HG03108 (cell line): ENCODE results near the gene FMN1.

Experiments
- ATAC-seq: cut with Tn5 transposase; IDR thresholded peaks from one replicate; pipeline ENCODE4 v1.9.1; 2021; ENCODE audit warnings: moderate library complexity; ENCODE audit not compliant: unreplicated experiment

FMN1 gene

DNA sequence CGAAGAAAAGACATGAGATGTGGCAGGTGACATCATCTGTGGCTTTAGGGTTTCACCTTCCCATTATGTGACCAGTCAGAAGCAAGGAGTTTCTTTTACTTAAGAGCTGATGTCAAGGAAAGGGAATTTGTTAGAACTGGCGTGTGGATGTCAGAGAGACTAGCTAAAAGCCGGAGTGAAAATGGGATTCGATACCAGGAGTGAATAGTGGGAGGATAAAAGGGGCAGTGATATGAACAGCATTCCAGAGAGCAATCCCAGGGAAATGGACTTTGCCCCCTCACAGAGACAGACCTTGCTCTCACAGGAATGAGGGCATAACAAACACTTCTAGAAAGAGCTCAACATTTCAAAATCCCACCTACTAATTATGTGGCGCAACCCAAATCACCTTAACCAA, 5.9 kb upstream of the FMN1 start:
- ATAC-seq = no peak

DNA sequence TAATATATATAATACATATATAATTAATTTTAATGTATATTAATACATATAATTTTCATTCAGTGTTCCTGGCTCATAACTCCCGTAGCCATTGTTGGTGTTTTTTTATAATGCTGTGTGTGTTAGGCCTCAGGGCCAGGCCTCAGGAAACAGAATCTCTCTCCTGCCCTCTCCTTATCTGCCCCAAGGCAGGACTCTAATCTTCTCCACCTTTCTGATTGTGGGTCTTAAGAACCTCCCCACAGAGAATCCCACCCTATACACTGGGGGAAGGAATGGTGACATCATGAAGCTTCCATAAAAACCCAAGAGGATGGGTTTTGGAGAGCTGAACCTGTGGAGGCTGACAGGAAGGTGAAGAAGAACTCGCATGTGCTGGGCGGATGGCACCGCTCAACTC, 4.0 kb upstream of the FMN1 start:
- no peak for ATAC-seq

DNA sequence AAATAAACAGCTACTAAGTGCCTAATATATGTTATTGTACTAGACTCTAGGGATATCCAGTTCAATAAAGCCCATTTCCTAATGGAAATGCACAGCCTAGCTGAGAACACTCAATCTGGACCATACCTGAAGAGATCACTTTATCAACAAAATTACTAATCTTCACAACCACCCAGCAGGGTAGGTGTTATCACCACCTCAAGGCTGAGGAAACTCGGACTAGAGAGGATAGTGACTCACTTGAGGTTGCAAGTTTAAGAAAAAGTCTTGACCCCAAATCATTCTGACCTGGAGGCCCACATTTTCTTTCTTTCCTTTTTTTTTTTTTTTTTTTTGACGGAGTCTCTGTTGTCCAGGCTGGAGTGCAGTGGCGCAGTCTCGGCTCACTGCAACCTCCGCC, 3.1 kb upstream of the FMN1 start:
- no peak for ATAC-seq

DNA sequence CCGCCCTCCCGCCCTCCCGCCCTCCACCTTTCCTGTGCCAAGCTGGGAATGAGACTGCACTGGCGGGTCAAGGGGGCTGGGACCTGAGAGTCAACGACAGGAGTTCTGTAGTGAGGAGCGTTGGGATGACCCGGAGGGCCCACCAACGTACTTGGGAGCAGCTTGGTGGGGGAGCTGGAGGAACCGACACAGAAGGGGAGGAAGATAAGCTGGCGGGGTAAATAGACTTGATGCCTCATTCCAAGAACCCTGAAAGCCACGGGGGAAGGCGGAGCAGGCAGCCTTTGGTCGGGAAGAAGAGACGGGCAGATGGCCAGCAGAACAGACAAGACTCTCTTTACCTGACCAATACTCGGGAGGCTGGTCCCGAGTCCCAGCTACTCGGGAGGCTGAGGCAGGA, 277 bp downstream of the FMN1 start:
- ATAC-seq = no peak

DNA sequence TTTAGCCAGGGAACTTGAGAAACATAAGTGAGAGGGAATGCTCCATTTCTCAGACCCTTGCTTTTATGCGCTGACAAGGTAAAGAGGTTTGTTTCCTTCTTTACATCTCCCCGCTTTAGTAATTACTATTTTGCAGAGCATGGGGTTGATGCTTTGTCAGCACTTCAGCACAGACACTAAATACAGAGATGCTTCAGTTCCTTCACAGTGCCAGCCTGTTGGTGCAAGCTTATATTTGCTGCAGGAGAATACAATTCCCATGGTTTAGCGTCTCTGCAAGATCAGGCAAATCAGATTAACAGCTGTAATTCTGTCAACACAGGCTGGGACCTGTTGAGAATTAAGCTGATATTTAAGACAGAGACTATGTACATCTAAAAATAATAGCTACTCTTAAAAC, 2.9 kb downstream of the FMN1 start:
- no peak for ATAC-seq

DNA sequence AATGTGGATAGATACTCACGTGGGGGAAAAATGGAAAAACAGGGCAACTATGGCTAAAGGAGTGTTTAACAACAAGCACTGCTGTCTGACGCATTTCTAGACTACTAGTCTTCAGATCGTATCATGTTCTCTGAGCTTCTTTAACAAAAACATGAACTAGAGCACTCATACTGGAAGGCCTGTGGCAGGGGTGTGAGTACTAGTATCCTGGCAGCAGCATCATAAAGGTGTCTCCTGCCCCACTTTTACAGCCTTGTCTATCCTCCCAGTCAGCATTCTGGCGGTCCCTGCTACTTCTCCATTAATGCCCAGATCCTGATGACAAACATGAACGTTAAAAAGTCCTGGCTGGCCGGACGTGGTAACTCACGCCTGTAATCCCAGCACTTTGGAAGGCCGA, 4.0 kb downstream of the FMN1 start:
- no peak for ATAC-seq

DNA sequence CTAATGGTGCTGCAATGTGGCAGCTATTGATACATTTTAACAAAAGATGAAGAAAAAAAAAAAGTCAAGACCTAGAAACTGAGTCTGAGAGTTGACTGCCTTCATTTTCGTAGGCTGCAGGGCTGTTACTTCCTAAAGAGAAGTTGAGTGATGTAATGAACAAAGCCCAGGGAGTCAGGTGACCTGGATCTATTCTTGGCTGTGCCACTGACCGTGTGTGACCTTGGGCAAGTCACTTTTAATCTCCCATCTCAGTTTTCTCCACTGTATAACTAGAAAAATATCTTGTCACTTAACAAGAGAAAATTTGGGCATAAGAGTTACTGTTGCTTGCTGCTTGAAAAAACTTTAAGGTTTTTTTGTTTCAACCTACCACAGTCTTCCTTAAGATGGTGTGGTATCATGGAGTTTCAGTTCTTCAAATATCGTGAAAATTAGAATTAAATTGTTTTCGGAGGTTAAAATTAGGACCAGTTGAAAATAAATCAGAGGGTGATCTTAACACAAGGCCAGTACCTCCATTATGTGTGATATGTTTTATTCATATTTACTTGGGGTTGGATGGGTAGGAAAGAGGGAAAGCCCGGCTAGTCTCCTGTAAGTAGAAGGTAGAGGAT, 5.8 kb downstream of the FMN1 start:
- ATAC-seq = no peak

DNA sequence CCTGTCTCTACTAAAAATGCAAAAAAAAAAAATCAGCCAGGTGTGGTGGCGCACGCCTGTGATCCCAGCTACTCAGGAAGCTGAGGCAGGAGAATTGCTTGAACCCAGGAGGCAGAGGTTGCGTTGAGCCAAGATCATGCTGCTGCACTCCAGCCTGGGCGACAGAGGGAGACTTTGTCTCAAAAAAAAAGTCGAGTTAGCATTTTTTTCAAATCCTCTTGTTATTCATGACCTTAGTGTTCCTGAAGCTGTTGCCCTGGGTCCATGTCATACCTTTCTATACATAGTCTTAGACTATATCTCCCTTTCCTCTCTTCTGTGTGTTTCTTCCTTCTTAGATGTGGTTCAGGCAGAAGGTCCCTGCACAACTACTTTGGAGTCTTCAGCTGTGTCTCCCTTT, 6.4 kb downstream of the FMN1 start:
- no peak for ATAC-seq

DNA sequence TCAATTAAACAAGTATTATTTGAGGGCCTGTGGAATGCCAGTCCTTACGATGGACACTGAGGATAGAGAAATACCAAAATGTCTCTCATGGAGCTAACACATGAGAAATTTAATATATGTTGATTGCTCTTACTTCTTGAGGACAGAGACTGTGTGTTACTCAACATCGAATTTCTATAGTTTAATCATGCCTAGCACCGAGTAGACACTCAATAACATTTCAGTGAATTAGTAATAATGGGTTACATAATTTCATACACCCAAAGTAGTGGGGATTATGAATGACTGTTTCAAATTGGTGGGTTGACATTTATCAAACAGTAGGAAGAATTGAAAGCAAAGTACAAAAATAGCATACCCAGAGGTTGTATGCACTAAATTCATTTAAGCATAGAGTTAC, 11.2 kb downstream of the FMN1 start:
- ATAC-seq = no peak

DNA sequence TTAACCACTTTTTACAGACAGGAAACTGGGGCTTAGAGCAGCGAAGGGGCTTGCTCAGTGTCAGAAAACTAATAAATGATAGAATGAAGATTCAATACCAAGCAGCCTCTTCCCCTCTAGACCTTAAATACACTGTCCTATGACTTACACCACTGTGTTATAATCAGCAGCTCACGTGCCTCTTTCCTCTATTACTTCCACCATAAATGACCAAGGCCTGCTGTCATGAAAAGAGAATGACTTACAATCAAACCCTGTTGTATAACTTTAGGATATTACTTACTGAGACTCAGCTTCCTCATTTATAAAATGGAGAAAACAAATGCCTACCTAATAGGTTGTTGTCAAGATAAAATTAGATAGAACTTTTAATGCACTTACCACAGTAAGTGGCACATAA, 11.6 kb downstream of the FMN1 start:
- no peak for ATAC-seq

DNA sequence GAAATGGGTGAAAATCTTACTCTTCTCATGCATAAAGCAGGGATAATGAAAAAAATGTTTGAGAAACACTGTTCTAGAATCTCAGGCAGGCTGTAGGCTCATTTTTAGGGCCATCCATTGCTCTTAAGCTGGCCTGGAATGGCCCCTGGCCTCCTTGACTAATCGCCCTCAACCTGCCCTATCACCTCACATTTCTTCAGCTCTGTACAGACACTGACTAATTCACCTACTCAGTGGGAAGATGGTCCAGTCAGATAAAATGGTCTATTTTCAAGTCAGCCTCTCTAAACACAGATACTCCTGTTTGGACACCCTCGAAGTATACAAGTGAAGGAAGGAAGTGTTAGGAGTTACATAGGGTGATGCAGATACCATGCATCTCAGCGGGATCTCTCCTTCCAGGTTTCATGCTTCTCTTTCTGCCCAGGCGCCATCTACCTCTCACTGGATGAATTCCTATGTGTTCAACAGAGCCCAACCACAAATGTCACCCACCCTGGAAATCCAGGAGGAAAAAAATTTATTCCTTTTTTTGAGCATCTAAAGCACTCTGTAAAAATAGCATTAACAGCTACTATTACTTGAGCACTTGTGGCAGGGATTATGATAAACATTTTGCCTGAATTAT, 12.1 kb downstream of the FMN1 start:
- no peak for ATAC-seq

DNA sequence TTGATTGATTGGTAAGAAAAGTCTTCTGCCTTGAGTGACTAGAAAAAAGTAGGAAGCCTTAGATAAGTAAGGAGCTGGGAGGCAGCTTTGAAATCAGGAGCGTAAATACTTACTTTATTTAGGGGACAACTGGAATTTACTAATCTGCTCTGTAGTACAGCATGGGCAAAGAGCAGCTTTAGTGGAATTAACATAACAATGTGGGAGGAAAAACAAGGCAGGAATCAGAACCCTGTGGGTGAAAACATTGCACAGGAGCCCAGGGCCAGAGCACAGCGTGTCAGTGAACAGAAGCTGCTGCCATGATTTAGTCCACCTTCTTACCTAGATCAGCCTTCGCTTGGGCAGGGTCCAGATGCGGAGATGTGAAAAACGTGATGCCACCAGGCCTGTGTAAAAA, 14.6 kb downstream of the FMN1 start:
- no peak for ATAC-seq

DNA sequence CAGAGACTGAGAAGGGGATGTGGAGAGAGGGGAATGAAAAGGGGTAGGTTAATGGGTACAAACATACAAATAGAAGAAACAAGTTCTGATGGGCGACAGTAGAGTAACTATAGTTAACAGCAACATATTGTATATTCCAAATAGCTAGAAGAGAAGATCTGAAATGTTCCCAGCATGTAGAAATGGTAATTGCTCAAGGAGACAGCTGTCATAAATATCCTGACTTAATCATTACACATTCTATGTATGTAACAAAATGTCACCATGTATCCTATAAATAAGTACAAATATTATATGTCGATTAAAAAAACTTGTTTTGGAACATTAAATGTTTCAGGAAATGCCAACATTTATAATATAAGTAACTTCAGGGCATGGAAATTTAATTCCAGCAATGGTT, 23.3 kb downstream of the FMN1 start:
- no peak for ATAC-seq

DNA sequence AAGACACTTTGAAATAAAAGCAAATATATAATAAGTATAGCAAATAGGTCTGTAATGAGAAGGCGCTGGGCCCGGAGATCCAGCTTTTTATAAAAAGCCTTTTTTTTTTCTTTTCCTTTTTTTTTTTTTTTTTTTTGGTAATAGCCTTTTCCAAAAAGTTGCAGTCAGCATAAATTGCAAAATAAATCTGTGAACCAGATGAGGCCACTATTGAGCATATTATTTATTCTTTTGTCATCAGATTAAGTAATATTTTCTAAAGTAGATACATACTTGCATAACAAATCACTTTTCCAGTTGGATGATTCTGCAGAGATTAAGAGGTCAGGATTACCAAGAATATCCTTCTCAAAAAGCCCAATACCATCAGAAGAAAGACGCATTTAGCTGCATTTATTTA, 24.9 kb downstream of the FMN1 start:
- no peak for ATAC-seq

DNA sequence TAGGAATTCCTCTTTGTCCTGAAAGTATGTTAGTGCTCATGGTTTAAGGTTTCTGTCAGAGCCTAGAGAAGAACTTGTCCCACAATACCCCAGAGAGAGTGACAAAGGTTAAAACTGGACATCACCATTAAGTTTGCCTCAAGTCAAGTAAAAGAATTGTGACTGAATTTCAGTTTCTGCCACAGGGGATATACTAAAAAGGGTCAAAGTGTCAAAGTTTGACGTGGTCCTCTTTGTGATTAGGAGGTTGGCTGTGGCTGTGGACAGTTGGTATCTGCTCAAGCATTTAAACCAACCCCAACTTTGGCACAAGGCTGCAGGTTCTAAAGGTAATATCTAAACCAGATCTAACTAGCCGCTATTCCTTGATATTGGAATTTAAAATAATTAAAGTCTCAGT, 26.1 kb downstream of the FMN1 start:
- no peak for ATAC-seq

DNA sequence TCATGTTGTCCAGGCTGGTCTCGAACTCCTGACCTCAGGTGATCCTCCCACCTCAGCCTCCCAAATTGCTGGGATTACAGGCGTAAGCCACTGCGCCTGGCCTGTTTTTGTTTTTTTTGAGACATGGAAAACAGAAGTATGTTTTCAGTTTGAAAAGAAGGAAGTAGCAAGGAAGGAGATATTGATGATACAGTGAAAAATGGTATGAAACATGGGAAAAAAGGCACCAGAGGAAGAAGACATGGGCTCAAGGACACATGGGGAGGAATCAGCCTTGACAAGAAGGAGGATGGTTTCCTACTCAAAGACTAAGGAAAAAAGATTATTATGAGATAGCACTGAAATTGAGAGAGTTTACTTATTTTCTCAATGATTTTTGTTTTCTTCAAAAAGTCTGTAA, 30.7 kb downstream of the FMN1 start:
- no peak for ATAC-seq

DNA sequence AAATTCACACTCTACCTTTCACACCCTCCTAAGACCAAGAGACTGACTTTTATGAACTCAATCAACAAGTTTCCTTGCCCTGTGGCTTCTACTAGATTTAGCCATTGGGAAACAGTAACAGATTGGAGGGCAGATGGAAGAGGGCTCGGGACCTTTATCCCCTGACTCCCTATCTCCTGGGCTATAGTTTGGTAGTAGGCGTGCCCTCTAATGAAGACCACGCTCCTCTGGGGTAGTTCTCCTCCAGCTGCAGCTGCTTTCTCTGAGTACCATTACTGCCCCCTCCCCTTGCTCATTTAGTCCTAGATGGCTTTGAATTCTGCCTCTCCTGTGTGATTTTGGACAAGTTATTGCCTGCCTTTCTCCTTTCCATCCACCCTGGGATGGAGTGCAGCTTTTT, 33.3 kb downstream of the FMN1 start:
- no peak for ATAC-seq

DNA sequence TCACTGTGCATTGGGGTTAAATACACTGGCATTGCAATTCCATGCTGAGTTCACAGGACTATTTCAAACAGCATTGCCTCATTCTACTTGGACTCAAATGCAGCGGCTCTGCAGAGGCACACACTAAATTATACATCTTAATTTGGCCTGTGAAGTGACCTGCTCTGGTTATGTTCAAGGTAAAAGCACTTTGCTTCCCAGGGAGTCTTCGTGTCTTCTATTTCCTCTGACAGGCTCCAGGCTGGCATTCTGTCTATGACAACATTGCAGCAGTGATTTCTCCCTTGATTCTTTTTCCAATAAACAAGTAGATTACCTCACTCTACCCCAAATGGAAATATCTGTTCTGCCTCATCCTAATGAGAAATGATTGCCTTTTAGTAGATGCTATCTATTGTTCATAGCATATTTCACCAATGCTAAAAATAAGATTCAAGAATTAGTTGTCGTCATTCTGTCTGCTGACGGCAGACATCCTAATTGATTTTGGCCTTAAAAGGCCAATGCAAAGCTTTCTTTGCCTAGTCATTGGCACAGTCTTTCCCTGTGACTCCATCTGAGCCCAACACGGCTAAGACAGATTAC, 33.8 kb downstream of the FMN1 start:
- ATAC-seq = no peak

DNA sequence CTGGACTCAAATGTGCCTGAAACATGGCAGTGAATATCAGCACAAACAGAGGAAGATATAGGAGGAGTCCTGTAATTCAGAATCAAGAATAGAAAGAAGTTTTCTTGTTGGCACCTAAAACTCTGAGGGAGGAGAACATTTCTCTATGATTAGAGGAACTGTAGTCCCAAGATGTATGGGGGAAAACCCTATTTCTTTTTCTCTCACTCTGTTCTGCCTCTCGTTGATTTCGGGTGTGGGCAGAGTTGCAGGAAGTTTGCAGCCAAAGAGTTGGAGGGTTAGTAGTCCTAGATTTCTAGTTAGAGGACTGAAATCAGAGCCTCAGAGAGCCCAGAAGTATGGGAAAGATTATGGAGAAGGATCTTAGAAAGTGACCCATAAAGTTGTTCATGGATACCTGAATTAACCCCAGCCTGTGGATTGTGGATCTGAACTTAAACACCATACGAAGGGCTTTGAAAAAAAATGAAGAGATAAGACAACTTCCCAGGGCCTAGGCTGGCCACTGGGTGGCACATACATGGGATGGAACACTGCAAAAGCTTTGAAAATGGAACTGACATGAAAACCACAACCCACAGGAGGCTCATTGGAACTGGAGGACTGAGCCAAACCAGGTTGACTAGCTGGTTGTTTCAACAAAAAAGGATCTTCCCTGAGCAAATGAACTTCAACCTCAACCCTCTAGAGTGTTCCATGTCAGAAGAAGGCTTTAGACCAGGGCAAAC, 34.6 kb downstream of the FMN1 start:
- no peak for ATAC-seq

DNA sequence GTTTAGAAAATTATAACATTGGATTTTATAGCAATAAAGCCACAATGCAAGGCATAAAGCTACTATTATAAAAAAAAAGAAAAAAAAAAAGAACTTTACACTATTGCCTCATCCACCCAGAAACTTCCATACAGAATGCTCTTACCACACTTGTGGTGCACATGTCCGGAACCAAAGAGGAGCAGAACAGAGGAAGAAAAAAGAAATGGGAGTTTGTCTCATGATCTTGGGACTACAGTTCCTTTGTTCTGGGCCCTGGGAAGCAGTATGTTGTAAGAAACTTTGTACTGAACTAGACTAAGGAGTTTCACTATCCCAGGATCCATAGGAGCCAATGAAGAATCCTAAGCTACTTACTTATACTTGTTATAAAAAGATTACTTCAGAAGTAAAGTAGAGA, 36.1 kb downstream of the FMN1 start:
- ATAC-seq = no peak

DNA sequence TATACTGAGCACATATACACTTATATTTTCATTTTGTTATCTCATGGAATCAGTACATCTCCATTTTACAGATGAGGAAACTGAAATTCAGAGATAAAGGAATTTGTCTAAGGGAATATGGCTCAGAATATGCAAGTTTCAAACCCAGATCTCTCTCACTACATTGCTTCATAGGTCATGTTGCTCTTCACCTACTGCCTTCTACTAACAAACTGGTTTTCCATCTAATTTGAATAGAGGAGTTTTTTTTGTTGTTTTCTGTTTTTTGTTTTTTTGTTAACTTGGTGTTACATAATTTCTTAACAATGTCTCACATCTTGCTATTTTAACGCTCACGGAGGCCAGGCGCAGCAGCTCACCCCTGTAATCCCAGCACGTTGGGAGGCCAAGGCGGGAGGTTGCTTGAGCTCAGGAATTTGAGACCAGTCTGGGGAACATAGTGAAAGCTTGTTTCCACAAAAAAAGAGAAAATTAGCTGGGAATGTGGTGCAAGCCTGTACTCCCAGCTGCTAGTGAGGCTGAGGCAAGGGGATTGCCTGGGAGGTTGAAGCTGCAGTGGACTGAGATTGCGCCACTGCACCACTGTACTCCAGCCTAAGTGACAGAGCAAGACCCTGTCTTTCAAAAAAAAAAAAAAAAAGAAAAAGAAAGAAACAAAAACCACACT, 37.0 kb downstream of the FMN1 start:
- no peak for ATAC-seq
